CD14-positive monocyte (primary cell): ENCODE data around the gene GGN. TPM values are rescaled to one million over a fixed set of nuclear protein-coding genes. Genes with fewer than 3 reads are reported as not detected.
A peak's percentile ranks its signal among the peaks of the same experiment; 100 is the strongest.

ENCODE experiments used
- DNase-seq, 3 donors: peaks; one replicate each; pipeline ENCODE4 v3.0.0-alpha.2; 2011 to 2022
- H2AFZ ChIP-seq: 2 replicates; pipeline ENCODE4 v1.6.0; 2012; ENCODE audit warnings: mild to moderate bottlenecking, low read depth, low read length, inconsistent platforms; ENCODE audit not compliant: insufficient read depth, poor library complexity, severe bottlenecking
- H3K27ac ChIP-seq, 2 donors: 1 replicate in 1 of 2; 2 replicates in 1 of 2; pipeline ENCODE4 v1.5.1; 2012 to 2013; ENCODE audit warnings: low read length in 2 of 2, control low read depth in 1 of 2, inconsistent platforms in 1 of 2, low read depth in 1 of 2, mild to moderate bottlenecking in 1 of 2
- H3K27me3 ChIP-seq, 2 donors: one replicate each; pipeline versions ENCODE4 v1.6.0 to v1.6.1; 2011 to 2013; ENCODE audit warnings: low read length in 2 of 2; ENCODE audit not compliant: control insufficient read depth in 2 of 2, insufficient read depth in 2 of 2
- H3K36me3 ChIP-seq, 2 donors: replicated peaks in 1 of 2; 1 replicate in 1 of 2; 2 replicates in 1 of 2; pipeline versions ENCODE4 v1.5.1 to v1.6.1; 2012 to 2013; ENCODE audit warnings: low read length in 2 of 2, control low read depth in 1 of 2, inconsistent platforms in 1 of 2, mild to moderate bottlenecking in 1 of 2; ENCODE audit not compliant: insufficient read depth in 2 of 2, control insufficient read depth in 1 of 2
- H3K4me1 ChIP-seq, 2 donors: 1 replicate in 1 of 2; 2 replicates in 1 of 2; pipeline versions ENCODE4 v1.5.1 to v1.6.1; 2012 to 2013; ENCODE audit warnings: low read length in 2 of 2, control low read depth in 1 of 2, inconsistent platforms in 1 of 2, mild to moderate bottlenecking in 1 of 2, moderate library complexity in 1 of 2; ENCODE audit not compliant: insufficient read depth in 2 of 2, control insufficient read depth in 1 of 2
- H3K4me2 ChIP-seq: replicated peaks from 2 replicates; pipeline ENCODE3; 2012; ENCODE audit warnings: low read length, moderate library complexity, mild to moderate bottlenecking; ENCODE audit not compliant: poor library complexity, severe bottlenecking; ENCODE audit errors: extremely low read depth
- H3K4me3 ChIP-seq, 3 experiments: fragments of 200-600 bp in 1 of 3; sonication (generic) in 1 of 3; replicated peaks in 1 of 3; 1 replicate in 2 of 3; 2 replicates in 1 of 3; pipeline ENCODE4 v1.5.1; 2011 to 2013; ENCODE audit warnings: low read length in 3 of 3, mild to moderate bottlenecking in 3 of 3, control low read depth in 2 of 3, low read depth in 2 of 3, inconsistent platforms in 1 of 3, moderate library complexity in 1 of 3
- H3K79me2 ChIP-seq: 2 replicates; pipeline ENCODE4 v1.6.0; 2012; ENCODE audit warnings: mild to moderate bottlenecking, control low read depth, inconsistent platforms, low read length, moderate library complexity; ENCODE audit not compliant: insufficient read depth
- H3K9ac ChIP-seq: 2 replicates; pipeline ENCODE4 v1.6.0; 2017; ENCODE audit warnings: low read length, mild to moderate bottlenecking; ENCODE audit not compliant: insufficient read depth, poor library complexity, severe bottlenecking
- H3K9me3 ChIP-seq, 2 donors: replicated peaks in 1 of 2; 1 replicate in 1 of 2; 2 replicates in 1 of 2; pipeline versions ENCODE4 v1.5.1 to v1.6.1; 2012 to 2013; ENCODE audit warnings: low read length in 2 of 2, control low read depth in 1 of 2; ENCODE audit not compliant: control insufficient read depth in 1 of 2, insufficient read depth in 1 of 2
- H4K20me1 ChIP-seq: 2 replicates; pipeline ENCODE4 v1.6.0; 2012; ENCODE audit warnings: mild to moderate bottlenecking, low read length, control low read depth, moderate library complexity; ENCODE audit not compliant: insufficient read depth
- H3K27ac Mint-ChIP-seq, 7 donors: one replicate each; pipeline ENCODE4 v1.8.0; 2020; ENCODE audit warnings: mild to moderate bottlenecking in 7 of 7, mixed read lengths in 7 of 7, moderate library complexity in 6 of 7, inconsistent platforms in 2 of 7
- H3K27me3 Mint-ChIP-seq, 3 donors: one replicate each; pipeline ENCODE4 v1.8.0; 2021 to 2022; ENCODE audit warnings: low read depth in 3 of 3, mild to moderate bottlenecking in 3 of 3, mixed read lengths in 3 of 3, moderate library complexity in 3 of 3, inconsistent platforms in 1 of 3
- H3K36me3 Mint-ChIP-seq, 2 donors: one replicate each; pipeline ENCODE4 v1.8.0; 2020; ENCODE audit warnings: mixed read lengths in 2 of 2, inconsistent platforms in 1 of 2, mild to moderate bottlenecking in 1 of 2
- H3K4me1 Mint-ChIP-seq: one replicate; pipeline ENCODE4 v1.8.0; 2020; ENCODE audit warnings: mild to moderate bottlenecking, mixed read lengths
- H3K4me3 Mint-ChIP-seq, 2 donors: one replicate each; pipeline ENCODE4 v1.8.0; 2020; ENCODE audit warnings: mild to moderate bottlenecking in 2 of 2, mixed read lengths in 2 of 2, moderate library complexity in 1 of 2
- H3K9me3 Mint-ChIP-seq, 7 donors: one replicate each; pipeline ENCODE4 v1.8.0; 2020 to 2022; ENCODE audit warnings: mixed read lengths in 7 of 7, mild to moderate bottlenecking in 6 of 7, moderate library complexity in 6 of 7, inconsistent platforms in 2 of 7
- WGBS: methylation state at CpG from one replicate; pipeline ENCODE4 v1.1.5; 2013; ENCODE audit warnings: missing lambda C conversion rate; ENCODE audit not compliant: insufficient coverage; 5-methylcytosine and 5-hydroxymethylcytosine counted together
- intact Hi-C, 2 donors: fragments of 100-400 bp; cut with micrococcal nuclease; formaldehyde crosslinking; loops; one replicate each; pipeline versions ENCODE4 v1.15.0 to v1.15.1; 2023
- polyA plus RNA-seq, 3 donors: library from polyadenylated mRNA; depleted of rRNA in 1 of 3; unstranded in 2 of 3; stranded (reverse) in 1 of 3; fragments of 300-500 nt in 2 of 3; fragments of >200 nt in 1 of 3; fragmentation: Illumina TruSeq in 2 of 3; gene quantifications; 1 replicate in 2 of 3; 2 replicates in 1 of 3; pipeline ENCODE4 v1.2.3, GENCODE V29; 2012 to 2021
- TF ChIP-seq, protein P1 (sequence below): fragments of 200-600 bp; IDR thresholded peaks from one replicate; pipeline ENCODE4 v1.8.0; 2022; ENCODE audit warnings: antibody characterized with exemption, mild to moderate bottlenecking

GGN gene
- polyA plus RNA-seq, 3 donors = 0.12 to 0.56 TPM; not detected in 1

GRCh38 chr19:38335949-38336637 lies 51.7 kb downstream of the GGN start:
- Histone ChIP-seq H3K27me3 (no peaks in the 10 kb centered on the region), H3K9me3 (no peaks in the 10 kb centered on the region), H2AFZ (peak overlapping the region; percentile 92), H3K79me2 (no peaks in the 10 kb centered on the region), H3K36me3 (peaks cover 0 to 5% of the 10 kb centered on the region in 2 donors), H3K4me1 (peaks cover 6 to 12% of the 10 kb centered on the region in 2 donors), H4K20me1 (no peaks in the 10 kb centered on the region), H3K9ac (peak overlapping the region; percentile 76), H3K27ac (peak overlapping the region; percentile 89 to 99), H3K4me3 (peak overlapping the region; percentile 74 to 100 (median 79)), H3K4me2 (peak overlapping the region; percentile 100)
- Mint-ChIP-seq H3K27me3 (peaks cover 0 to 4% (median 0%) of the 10 kb centered on the region in 3 donors), H3K9me3 (no peaks in the 10 kb centered on the region), H3K36me3 (peaks cover 11 to 34% of the 10 kb centered on the region in 2 donors), H3K27ac (peak overlapping the region; percentile 98 to 100 (median 100)), H3K4me3 (peak overlapping the region; percentile 93 to 98), H3K4me1 (peaks cover 6% of the 10 kb centered on the region)
- under 1% methylated on average over 50 of the region's 52 CpGs for WGBS
- DNase-seq = peak; percentile 88 to 95 (median 89)
- TF ChIP-seq, protein P1, sequence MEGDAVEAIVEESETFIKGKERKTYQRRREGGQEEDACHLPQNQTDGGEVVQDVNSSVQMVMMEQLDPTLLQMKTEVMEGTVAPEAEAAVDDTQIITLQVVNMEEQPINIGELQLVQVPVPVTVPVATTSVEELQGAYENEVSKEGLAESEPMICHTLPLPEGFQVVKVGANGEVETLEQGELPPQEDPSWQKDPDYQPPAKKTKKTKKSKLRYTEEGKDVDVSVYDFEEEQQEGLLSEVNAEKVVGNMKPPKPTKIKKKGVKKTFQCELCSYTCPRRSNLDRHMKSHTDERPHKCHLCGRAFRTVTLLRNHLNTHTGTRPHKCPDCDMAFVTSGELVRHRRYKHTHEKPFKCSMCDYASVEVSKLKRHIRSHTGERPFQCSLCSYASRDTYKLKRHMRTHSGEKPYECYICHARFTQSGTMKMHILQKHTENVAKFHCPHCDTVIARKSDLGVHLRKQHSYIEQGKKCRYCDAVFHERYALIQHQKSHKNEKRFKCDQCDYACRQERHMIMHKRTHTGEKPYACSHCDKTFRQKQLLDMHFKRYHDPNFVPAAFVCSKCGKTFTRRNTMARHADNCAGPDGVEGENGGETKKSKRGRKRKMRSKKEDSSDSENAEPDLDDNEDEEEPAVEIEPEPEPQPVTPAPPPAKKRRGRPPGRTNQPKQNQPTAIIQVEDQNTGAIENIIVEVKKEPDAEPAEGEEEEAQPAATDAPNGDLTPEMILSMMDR = no peak
- intact Hi-C loops = loop anchor here (1.0 to 5.0 kb wide), 7 partner anchors 19 to 429 kb away; partner anchors contain the start of genes PSMD8 (in 2 of the 2), EIF3K (in 1 of the 2), SIPA1L3 (in 1 of the 2) and WDR87 (in 1 of the 2)

Other genes starting within 250 kb of the GGN start
- not detected for gene DPF1, start 163.8 kb downstream of the GGN start, polyA plus RNA-seq
- gene PPP1R14A, start 131.7 kb downstream of the GGN start, polyA plus RNA-seq = not detected
- gene SPINT2, start 123.5 kb downstream of the GGN start, polyA plus RNA-seq = 100 to 1,000 TPM in 2 of 3 donors, 10 to 100 TPM in 1; 42.9 to 139 (median 114) TPM
- gene C19orf33, start 83.8 kb downstream of the GGN start, polyA plus RNA-seq = under 1 TPM; 0.43 to 0.73 (median 0.69) TPM
- gene YIF1B, start 72.1 kb downstream of the GGN start, polyA plus RNA-seq = 10 to 100 TPM; 79.4 to 90.5 (median 86.1) TPM
- 10 to 100 TPM in 1 of 3 donors, 1 to 10 TPM in 2; 7.3 to 21.5 (median 8.7) TPM for gene KCNK6, start 68.2 kb downstream of the GGN start, polyA plus RNA-seq
- gene CATSPERG, start 52.2 kb downstream of the GGN start, polyA plus RNA-seq = 1 to 10 TPM; 3.9 to 6.6 (median 4.6) TPM
- 100 to 1,000 TPM; 148 to 207 (median 179) TPM for gene PSMD8, start 13.5 kb downstream of the GGN start, polyA plus RNA-seq
- gene SPRED3, start 663 bp upstream of the GGN start, polyA plus RNA-seq = under 1 TPM in 1 of 3 donors, not detected in 2; 0.33 TPM
- gene FAM98C, start 15.1 kb upstream of the GGN start, polyA plus RNA-seq = 10 to 100 TPM in 2 of 3 donors, 1 to 10 TPM in 1; 8.5 to 41.0 (median 12.6) TPM
- 100 to 1,000 TPM in 1 of 3 donors, 10 to 100 TPM in 2; 30.2 to 141 (median 50.3) TPM for gene RASGRP4, start 38.2 kb upstream of the GGN start, polyA plus RNA-seq
- gene RYR1, start 45.7 kb upstream of the GGN start, polyA plus RNA-seq = 1 to 10 TPM in 2 of 3 donors, under 1 TPM in 1; 0.76 to 2.1 (median 2.1) TPM
- gene MAP4K1, start 229.9 kb upstream of the GGN start, polyA plus RNA-seq = 10 to 100 TPM; 19.8 to 41.3 (median 22.4) TPM
- 1,000 to 10,000 TPM in 1 of 3 donors, 100 to 1,000 TPM in 2; 326 to 1,088 (median 381) TPM for gene EIF3K, start 231.2 kb upstream of the GGN start, polyA plus RNA-seq